Activated CD8-positive, alpha-beta memory T cell treated with anti-CD3 and anti-CD28 coated beads for 4 hours (primary cell): ENCODE data around the gene ELMO3.

Experiments used
- DNase-seq, 2 donors: peaks; one replicate each; pipeline ENCODE4 v3.0.0-alpha.2; 2020; ENCODE audit warnings: low read depth in 2 of 2

The ELMO3 gene

DNA sequence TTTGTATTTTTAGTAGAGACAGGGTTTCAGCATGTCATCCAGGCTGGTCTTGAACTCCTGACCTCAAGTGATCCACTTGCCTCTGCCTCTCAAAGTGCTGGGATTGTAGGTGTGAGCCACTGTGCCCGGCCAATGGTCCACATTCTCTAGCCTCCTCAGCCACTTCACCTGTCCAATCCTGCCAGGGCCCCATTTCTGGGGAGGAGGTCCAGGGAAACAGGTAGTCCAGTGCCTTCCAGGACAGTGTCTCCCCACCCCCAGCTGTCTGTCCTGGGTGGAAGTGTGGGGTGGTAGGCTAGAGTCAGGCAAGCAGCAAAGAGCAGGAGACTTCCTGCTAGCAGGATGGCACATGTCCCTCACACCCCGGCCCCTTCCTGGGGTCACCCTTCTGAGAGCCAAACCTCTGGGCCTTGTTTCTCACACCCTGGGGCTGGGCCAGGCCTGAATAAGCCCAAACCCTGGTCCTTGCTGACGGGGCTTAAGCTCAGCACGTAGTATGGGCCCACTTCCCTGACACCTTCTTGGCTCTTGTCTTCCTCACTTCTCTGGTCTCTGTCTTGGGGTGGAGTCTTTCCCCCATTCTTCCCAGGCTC is 43.3 kb downstream of the ELMO3 start:
- no peak for DNase-seq

DNA sequence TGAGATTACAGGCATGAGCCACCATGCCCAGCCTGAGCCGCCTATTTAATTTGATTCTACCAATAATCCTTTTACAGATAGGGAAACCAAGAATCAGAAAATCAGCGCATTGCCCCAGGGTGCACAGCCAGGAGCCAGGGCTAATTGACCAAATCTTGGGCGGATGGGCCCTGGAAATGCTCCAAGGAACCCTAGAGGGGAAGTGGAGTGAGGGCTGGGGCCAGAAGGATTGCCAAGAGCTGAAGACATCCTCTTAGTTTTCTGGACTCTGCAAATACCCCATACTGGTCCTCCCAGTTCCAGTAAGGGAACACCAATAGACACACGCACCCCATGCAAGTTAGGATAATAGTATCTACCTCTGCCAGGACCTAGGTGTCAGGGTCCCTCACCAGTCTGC is 44.5 kb downstream of the ELMO3 start:
- DNase-seq, result no peak

GRCh38 chr16:67244387-67245185 is 45.7 kb downstream of the ELMO3 start:
- DNase-seq, result peak; percentile 60 to 75

DNA sequence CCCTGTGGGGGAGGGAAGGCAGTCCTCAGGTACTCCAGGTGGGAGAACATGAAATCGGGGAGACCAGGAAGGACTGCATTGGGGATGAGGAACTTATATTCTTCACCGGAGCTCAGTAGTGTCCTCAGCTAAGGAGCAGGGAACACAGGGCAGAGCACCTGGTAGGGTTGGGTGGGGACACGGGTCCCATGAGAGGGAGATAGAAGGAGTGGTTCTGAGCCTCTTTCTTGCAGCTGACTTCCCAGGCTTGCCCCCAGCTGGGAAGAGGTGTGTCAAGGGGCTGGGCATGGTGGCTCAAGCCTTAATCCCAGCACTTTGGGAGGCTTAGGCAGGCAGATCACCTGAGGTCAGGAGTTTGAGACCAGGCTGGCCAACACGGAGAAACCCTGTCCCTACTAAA is 46.3 kb downstream of the ELMO3 start:
- no peak for DNase-seq

DNA sequence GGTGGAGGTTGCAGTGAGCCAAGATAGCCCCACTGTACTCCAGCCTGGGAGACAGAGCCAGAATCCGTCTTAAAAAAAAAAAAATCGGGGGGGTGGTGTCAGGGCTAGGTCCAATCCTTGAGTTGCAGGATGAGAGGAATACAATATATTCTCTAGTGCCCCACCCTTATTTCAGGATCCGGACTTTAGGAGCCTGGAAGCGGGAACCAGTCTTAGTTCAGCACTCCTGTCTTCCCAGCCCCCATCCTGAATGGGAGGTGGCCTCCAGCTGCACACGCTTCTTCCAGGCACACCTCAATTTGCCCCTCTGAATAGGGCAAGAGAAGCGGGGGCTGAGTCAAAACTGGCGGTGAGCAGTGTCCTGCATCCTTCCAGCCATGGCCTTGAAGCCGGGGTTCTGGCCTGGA is 46.7 kb downstream of the ELMO3 start:
- no peak for DNase-seq

- no peak for DNase-seq
Measured at GRCh38 chr16:67246081-67246755, 47.3 kb downstream of the ELMO3 start.

GRCh38 chr16:67246756-67247191 is 47.8 kb downstream of the ELMO3 start:
- DNase-seq, result no peak

DNA sequence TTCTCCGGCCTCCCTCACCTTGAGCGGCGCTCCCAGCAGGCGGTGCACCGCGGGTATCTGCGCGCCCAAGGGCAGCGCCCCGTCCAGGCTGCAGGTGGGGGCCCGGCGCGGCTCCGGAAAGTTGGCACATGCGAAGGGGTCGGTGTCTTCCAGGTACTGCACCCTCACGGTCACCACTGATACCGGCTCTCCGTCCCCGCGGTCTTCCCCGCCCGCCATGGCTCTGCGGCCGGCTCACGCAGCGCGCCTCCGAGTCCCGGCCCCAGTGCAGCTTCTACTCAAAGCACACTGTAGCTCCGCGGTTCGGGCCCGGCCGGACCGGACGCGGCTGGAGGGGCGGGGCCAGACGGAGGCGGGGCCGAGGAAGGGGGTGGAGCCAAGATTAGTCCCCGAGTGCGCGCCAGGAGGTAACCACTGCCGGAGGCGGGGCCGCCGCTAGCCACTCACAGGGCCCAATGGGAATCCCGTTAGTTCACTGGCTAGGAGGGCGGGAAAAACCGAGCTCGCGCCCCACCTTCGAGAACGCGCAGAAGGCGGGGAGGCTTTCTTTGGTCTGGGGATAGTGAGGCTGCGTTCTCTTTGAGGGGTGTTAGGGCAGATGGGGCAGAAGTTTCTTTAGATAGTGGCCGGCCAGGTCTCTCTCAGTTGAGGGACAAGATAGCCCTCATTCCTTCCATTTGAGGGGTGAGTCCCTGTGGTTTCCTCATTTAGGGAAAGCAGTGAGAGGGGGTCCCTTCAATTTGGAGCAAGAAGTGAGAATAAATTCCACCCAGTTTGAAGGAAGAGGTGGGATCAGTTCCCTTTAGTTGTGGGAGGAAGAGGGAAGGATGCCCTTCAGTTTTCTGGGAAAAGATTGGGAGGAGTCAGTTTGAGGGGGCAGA is 48.5 kb downstream of the ELMO3 start, which contains the start of gene FHOD1:
TSS of gene FHOD1 (minus strand) at position 290 of the 881 bp plus-strand sequence. CDS start at position 219, 71 bp downstream.
- peak; percentile 91 for DNase-seq

GRCh38 chr16:67248073-67248400 is 49.1 kb downstream of the ELMO3 start:
- no peak for DNase-seq

- no peak for DNase-seq
Measured at GRCh38 chr16:67248401-67249177, 49.7 kb downstream of the ELMO3 start, which contains the start of gene SLC9A5. Gene SLC9A5 (plus strand): TSS chr16:67248979. CDS start chr16:67249015, 36 bp downstream.

GRCh38 chr16:67249178-67250044 is 50.5 kb downstream of the ELMO3 start:
- DNase-seq, result no peak

GRCh38 chr16:67250045-67250327 is 51.1 kb downstream of the ELMO3 start:
- no peak for DNase-seq

DNA sequence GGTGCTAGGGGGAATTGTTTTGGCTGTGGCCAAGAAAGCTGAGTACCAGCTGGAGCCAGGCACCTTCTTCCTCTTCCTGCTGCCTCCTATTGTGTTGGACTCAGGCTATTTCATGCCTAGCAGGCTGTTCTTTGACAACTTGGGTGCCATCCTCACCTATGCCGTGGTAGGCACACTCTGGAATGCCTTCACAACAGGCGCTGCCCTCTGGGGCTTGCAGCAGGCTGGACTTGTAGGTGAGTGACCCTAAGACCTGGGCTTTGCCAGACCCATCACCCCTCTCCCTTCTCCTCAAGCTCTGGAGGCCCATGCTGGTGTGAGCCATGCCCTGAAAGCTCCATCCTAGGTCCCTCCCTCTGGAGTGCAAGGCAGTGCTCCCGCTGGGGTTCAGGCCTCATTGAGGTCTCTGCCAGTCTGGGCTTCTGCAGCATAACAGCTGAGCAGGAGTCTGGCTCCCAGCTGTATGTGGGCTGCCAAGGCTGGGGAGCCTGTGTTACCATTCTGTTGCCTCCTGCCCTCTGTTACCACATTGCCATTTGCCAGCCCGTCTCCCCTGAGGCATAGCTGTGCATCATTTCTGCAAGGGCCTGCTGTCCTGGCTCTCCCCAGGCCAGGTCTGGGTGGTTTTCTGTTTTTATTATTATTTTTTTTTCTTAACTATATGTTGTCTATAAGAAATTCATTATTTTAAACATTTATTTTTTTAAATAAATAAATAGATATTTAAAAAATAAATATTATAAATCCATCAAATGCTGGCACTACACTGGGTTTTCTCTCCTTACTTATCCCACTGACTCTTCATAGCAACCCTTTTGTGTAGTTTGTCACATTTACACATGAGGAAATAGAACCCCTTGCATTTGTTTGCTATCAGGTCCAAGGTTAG is 53.9 kb downstream of the ELMO3 start:
- DNase-seq, result no peak
